GM18498 (cell line): ENCODE results near the gene TRMT61A.

Source experiments
- ATAC-seq: cut with Tn5 transposase; IDR thresholded peaks from one replicate; pipeline ENCODE4 v1.9.1; 2021; ENCODE audit warnings: mild to moderate bottlenecking, moderate library complexity; ENCODE audit not compliant: unreplicated experiment

The TRMT61A gene

DNA sequence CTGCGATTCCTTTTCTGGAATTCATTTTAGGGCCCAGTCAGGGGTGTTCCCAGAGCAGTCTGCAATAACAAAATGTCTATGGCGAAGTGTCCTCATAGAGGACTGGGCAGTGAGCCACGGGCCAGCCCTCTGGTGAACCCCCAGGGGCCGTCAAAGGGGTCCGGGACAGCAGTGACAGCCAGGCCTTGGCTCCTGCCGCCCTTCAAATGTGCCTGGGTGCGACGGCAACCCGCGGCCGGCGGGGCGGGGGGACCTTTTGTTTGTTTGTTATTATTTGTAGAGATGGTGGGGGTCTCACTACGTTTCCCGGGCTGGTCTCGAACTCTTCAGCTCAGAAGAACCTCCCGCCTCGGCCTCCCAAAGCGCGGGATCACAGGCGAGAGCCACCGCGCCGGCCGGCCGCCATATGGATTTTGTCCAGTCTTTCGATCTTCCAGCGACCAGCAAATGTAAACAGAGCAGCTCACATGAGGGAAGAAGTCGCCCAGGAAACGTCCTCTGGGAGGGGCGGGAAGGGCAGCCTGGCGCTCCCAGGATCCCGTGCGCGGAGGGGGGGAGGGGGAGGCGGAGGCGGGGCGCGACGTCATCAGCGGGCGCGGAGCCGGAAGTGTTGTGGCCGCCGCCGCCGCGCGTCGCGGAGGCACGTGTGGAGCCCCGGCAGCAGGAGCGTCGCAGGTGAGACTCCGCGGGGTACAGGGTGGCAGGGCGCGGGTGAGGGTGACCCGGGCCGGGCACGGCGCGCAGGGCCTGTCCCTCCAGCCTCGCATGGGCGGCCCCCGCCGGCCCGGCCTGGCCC lies at the start of gene TRMT61A:
TRMT61A (plus strand) TSS at position 610 of the 796 bp plus-strand sequence. CDS start 783 bp downstream, outside the sequence.
- peak; percentile 50 for ATAC-seq

DNA sequence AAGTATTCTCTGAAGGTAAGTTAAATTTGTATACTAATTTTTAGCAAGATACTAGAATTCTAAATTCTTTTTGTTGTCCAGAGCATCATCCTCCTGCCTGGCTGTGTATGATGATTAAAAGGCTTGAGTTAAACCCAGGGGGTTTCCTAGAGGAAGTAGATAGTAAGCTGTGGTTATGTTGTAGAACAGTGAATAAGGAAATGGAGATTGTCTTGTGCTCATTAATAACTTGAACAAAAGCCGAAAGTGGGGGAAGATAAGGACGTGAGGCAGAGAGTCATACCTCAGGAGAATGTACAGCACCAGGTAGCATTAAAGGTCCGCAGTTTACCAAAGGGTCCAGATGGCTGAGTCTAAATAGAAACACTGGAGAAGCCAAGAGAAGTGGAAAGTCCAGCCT lies 48.4 kb upstream of the TRMT61A start:
- ATAC-seq = peak; percentile 65

DNA sequence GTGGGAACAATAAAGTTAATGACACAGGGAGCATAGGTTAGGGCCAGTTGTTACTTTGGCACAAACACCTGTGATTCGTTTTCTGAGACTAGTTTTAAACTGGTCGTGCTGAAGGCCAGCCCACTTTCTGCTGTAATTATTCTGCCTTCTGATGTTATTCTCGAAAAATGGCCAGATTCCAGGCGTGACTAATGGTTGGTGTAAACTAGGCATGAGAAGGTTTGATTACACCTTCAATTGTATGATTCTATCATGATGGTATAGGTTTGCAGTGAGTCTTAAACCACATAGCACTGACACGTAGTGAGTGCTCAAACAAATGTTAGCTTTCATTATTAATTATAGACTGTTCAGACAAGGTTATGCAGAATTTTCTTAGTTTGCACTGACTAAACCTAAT lies 45.4 kb upstream of the TRMT61A start:
- no peak for ATAC-seq

DNA sequence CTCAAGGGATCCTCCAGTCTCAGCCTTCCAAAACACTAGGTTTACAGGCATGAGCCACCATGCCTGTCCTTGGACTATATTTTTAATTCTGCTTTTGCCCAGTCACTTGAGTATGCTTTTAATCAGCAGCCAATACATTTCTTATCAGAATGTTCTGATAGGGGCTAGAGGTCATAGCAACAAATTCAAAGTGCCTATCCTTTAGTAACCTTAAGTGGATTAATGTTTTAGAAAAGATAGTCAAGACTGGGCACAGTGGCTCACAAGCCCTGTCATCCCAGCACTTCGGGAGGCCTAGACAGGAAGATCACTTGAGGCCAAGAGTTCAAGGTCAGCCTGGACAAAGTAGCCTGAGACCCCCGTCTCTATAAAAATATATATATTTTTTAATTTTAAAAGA lies 43.5 kb upstream of the TRMT61A start:
- ATAC-seq = no peak

DNA sequence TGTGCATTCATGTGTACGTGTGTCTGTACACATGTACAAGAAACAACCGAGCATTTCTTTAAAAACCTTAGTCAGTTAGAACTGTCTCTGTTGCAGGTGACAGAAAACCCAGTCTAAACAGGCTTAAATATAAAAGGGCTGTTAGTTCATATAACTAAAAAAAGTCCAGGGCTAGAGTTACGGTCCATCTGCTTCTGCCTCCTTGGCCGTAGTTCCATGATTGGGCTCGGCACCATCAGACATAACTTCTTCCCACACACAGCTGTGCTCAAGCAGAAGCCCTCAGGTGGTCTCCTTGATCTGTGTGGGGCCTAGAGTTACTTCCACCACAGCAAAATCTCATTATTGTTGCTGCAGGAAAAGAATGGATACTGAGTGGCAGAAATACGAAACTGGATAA lies 40.9 kb upstream of the TRMT61A start:
- no peak for ATAC-seq

DNA sequence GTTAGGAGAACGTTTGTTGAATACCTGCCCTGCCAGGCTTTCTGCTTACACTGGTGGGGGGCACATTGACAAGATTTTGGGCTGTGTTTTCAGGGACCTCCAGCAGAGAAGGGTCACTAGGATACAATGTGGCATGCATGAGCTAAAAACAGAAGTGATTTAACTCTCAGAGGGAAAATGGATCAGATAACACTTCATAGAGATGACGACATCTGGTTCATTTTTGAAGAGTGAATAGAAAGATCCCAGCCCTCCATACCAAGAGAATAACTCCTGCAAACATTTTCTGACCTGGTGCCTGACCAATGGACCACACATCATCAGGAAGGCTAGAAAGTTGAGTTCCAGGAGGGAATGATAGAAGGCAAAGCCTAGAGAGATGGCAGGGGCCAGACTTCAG lies 40.0 kb upstream of the TRMT61A start:
- ATAC-seq = no peak

DNA sequence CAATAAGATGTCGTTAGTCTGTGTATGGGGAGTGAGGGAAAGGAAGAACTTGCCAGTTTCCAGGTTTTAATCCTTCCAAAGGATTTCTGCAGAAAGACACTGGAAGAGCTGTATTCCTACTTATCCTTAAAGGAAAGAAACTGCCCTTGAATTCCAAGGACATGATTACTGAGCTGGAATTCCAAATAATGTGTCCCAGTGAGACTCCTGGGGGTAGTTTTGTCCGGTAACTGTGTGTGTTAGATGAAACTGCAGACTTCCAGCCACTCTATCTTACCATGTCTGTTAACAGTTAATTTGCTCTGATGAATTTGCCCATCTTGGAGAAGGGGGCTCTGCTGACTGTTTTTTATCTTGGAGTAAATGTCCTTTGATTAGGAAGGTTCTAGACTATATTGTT lies 39.4 kb upstream of the TRMT61A start:
- ATAC-seq = no peak

DNA sequence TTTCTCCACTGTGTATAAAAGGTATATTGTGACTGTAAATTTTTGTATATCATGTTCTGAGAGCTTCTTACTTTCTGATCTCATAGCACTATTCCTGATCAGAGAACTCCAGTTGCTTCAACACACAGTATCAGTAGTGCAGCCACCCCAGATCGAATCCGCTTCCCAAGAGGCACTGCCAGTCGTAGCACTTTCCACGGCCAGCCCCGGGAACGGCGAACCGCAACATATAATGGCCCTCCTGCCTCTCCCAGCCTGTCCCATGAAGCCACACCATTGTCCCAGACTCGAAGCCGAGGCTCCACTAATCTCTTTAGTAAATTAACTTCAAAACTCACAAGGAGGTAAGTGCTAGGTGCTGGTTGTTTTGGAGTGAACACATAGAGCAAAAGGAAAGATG lies 37.3 kb upstream of the TRMT61A start:
- ATAC-seq = no peak

DNA sequence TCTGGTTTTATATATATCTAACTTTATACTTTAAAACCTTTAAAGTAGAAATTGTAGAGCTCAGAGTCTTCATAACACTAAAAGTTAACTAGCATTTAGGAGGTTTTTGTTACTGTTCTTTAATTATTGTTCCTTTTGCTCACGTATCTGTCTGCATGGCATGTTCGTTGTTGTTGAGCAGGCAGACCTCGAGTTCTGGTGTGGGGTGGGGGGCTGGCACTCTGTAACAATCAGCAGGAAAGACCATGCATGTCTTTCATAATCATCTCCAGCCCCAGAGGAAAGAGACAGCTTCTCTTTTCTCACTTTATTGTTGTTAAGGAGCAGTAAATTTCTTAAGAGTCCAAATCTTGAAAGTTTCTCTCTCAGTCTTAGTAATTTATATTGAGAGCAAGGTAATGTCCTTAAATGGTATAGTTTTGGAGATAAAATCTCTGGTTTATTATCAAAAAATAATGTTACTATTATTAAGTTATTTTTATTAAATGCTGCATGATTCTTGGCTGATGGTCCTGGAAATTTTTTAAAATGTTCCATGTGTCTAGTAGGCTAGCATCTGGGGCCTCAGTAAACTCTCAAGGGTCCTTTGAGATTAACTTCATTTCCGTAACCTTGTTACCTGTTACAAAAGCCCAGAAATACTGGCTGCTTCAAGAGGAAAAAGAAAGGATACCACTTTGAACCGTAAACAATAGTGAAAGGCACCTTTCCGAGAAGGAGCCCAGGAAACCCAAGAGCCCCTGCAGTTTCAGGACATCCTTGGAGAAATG lies 36.7 kb upstream of the TRMT61A start:
- no peak for ATAC-seq

DNA sequence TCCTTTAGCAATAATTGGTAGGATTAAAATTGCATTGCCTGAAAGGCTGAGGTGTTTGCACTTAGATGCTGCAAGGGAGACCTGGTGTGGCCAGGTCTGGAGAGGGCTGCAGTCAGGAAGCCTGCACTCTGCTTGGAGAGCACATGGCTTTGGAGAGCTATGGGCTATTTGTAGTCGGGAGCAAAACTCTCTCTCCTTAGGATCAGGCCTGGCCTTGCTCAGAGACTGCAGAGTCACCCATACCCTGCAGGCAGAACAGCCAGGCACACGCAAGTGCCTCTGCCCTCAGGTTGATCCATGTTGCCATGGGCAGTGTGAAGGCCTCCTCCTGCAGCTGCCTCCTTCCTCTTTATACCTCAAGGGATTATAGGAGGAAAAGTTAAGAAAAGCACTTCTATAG lies 33.1 kb upstream of the TRMT61A start:
- ATAC-seq = no peak

DNA sequence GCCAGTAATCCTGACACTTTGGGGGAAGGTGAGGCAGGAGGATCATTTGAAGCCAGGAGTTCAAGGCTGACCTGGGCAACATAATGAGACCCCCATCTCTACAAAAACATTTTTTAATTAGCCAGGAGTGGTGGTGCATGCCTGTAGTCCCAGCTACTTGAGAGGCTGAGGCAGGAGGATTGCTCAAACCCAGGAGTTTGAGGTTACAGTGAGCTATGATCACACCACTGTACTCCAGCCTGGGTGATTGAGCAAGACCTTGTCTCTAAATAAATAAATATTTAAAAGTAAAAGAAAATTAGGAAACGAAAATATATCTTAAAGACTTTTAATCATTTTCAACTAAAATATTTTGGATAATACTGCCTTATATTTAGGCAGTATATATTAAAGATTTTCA lies 32.2 kb upstream of the TRMT61A start:
- no peak for ATAC-seq

DNA sequence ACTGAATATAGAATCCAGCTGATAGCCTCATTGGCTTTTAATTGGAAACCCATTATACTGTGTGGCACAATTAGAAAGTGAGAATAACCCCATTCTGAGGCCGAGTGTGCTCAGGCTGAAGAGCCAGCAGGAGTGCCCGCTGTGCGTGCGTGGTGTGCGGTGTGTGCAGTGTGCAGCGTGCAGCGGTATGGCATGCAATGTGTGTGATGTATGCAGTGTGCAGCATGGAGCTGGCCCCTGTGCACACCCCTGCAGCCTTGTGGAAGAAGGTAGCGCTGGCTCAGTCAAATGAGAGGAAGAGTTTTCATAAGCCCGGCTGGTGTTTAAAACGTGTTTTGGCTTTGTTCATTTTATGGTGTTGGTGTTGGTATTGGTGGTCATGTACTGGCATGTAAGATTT lies 29.3 kb upstream of the TRMT61A start:
- no peak for ATAC-seq

DNA sequence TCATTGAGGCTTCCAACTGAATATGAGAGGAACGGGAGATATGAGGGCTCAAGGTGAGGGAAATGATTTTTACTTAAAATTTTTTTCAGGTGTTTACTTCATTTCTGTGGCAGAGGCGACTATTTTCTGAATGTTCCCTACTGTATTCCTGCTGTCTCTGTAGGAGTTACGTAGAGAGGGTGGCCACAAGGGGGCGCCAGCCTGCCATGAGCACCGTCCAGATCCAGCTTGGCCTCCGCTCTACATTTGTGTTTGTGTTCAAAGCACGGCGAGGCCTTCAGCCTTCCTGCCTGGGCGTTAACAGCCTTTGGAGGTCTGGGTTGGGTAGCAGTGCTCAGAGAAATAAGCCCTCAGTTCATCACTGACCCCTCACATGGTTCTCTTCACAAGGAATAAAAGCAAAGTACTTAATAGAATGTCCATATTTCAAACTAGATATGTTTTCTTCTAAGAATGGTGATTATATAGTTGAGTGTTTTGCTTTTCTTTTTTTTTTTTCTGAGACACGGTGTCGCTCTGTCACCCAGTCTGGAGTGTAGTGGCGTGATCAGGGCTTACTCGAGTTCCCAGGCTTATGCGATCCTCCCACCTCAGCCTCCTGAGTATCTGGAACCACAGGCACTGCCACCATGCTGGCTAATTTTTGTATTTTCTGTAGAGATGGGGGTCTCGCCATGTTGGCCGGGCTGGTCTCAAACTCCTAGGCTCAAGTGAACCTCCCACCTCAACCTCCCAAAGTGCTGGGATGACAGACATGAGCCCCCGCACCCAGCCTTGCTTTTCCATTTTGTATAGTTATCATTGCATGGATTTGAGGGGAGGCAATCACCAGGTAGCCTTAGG lies 28.6 kb upstream of the TRMT61A start:
- ATAC-seq = peak; percentile 47

DNA sequence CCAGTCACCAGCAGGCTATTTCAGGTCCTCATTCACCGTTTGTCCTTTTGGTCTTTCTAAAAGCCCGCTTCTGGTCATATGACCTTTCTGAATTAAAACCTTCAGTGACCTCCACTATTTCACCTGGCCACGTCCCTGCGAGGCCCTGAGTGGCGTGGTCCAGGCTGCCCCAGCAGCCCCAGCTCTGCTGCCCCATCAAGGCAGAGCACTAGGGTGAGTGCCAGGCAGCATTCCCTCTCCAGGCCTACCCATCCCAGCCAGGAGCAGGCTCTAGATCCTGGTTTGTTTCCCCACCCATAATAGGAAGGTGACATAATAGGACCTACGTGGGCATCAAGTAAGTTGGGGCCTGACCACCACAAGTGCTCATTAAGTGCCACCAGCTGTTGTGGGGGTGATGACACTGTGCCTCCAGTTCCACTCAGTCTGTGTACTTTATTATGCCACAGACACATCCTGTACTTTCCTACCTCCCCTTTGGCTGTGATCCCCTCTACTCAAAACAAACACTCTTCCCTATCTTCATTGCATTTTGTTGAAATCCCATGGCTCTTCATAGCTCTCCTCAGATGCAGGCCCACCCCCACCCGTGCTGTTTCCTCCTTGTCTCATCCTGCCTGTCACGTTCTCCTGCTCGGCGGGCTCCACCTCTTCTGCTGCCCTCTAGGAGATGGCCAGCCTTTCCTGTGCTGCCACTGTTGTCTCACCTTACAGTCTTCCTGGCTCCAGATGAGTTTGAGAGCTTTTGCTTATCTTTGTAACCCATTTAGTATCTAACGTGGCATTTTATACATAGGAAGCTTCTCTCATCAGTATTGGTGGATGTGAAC lies 27.7 kb upstream of the TRMT61A start:
- no peak for ATAC-seq

DNA sequence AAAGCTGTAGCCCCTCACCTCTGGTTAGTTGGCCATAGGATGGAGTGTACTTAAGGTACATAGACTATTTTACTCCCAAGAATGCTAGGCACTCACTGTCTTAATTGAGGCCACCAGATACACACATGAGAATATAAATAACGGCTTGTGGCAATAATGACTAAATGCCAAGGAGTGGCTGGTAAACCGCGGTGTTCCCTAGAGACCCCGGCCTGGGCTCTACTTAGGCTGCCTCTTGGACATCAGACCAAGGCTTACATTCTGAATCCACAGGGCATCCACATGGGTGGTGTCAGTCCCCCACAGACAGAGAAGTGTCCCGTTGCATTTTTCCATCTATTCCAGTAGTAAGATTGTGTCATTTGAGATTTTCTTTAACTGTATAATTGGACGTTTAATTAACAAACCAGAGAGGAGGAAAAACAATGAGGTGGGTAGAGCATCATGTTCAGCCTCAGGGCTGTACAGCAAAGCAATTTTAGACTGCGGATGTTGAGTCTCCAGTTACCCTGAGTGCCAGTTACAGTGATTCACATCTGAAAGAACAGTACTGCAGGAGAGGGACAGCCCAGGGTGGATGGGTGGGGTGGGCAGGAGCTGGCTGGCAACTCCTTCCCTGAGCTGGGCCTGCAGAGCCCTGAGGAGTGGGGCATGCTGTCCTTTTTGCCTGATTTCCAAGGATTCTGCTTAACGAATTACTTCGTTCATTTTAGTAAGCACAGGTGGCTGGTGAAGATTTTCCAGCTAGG lies 26.9 kb upstream of the TRMT61A start:
- ATAC-seq = no peak

DNA sequence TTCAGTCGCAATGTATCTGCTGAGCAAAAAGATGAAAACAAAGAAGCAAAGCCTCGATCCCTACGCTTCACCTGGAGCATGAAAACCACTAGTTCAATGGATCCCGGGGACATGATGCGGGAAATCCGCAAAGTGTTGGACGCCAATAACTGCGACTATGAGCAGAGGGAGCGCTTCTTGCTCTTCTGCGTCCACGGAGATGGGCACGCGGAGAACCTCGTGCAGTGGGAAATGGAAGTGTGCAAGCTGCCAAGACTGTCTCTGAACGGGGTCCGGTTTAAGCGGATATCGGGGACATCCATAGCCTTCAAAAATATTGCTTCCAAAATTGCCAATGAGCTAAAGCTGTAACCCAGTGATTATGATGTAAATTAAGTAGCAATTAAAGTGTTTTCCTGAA lies 26.1 kb upstream of the TRMT61A start:
- no peak for ATAC-seq

DNA sequence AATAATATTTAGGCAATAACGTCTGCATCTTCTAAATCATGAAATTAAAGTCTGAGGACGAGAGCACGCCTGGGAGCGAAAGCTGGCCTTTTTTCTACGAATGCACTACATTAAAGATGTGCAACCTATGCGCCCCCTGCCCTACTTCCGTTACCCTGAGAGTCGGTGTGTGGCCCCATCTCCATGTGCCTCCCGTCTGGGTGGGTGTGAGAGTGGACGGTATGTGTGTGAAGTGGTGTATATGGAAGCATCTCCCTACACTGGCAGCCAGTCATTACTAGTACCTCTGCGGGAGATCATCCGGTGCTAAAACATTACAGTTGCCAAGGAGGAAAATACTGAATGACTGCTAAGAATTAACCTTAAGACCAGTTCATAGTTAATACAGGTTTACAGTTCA lies 25.7 kb upstream of the TRMT61A start:
- no peak for ATAC-seq

DNA sequence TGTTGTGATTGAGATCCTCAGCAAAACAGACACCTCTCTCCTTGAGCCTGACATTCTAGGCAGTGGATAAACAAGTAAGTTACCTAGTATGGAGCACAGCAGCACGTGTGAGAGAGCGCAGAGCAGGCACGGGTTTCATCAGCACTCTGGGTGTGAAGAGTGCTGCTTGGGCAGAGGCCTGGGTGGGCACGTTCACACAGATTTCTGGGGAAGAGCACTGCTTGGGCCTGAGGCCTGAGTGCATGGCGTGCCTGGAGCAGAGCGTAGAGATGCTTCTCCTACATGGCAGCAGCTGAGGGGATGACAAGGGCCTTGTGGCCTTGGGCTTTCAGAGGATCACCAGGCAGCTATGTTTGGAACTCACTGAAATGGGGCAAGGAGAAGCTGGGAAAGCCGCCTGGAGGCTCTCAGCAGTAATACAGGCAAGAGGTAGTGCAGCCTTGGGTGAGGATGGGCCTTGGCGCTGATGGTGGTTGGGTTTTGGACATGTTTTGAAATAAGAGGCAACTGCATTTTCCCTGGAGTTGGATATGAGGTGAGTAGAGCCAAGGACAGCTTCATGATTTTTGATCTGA lies 23.9 kb upstream of the TRMT61A start:
- no peak for ATAC-seq

DNA sequence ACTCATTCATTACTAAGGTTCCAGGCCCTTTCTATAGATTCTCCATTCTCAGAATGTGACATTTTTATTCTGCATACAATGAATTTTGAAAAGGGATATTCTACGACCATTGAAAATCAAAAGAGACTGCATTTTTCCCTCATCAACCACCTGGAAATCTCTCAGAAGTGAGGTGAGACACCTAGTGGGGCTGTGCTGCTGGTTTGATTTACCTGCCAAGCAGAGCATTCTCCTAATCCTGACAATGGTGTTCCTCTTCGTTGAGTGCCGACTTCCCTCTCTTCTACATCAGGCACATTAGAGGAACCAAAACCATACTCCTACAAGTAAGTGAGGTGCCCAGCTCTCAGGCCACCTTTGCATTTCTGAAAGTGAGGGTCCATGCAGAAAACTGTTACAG lies 21.2 kb upstream of the TRMT61A start:
- no peak for ATAC-seq
